Peyer's patch (tissue), 4 donors: ENCODE results near the gene CAMK1G.

Experiments
- CTCF ChIP-seq, 6 experiments: fragments of 450-650 bp in 4 of 6; fragments of 200-600 bp in 2 of 6; sonication (generic) in 1 of 6; IDR thresholded peaks; one replicate each; pipeline ENCODE4 v1.5.1; 2017 to 2019; ENCODE audit warnings: antibody characterized with exemption in 6 of 6, mild to moderate bottlenecking in 3 of 6, moderate library complexity in 1 of 6
- POLR2A ChIP-seq, 2 donors: fragments of 450-650 bp; IDR thresholded peaks; one replicate each; pipeline ENCODE4 v1.5.1; 2017; ENCODE audit warnings: antibody characterized with exemption in 2 of 2, mild to moderate bottlenecking in 2 of 2, moderate library complexity in 2 of 2

- no peak for TF ChIP-seq CTCF (IDR thresholded peaks at IDR 0.05)
- no peak for TF ChIP-seq POLR2A (IDR thresholded peaks at IDR 0.05)
These were observed 31.4 kb downstream of the CAMK1G start for GRCh38 chr1:209614906-209615305.
